HCT116 (cell line): ENCODE measurements around the gene C4BPB. TPM values are rescaled to one million over a fixed set of nuclear protein-coding genes. Genes with fewer than 3 reads are reported as not detected.

Source experiments
- ATAC-seq: fragments of 200-7000 bp; cut with Tn5 transposase; 2 replicates; pipeline ENCODE4 v1.9.1; 2020; ENCODE audit warnings: mild to moderate bottlenecking, moderate library complexity
- BruUV-seq: library from RNA; stranded (reverse); fragments of 400-500 nt; replicated peaks from 2 replicates; lab custom pipeline; 2021; lab: Mats Ljungman, UMichigan
- CTCF ChIA-PET: fragments of 300-600 bp; sonication (Branson Sonifier 250); formaldehyde crosslinking; loops from one replicate; lab custom pipeline; 2021; ENCODE audit warnings: antibody characterized with exemption; lab: Charles Lee
- POLR2A ChIA-PET: fragments of 300-600, 350-600 bp; sonication (Branson Sonifier 250); formaldehyde crosslinking; loops from one replicate; lab custom pipeline; 2021; ENCODE audit warnings: antibody characterized with exemption; lab: Charles Lee
- RAD21 ChIA-PET, 2 experiments: fragments of 300-600 bp; sonication (Branson Sonifier 250); formaldehyde crosslinking; loops; one replicate each; lab custom pipeline; 2023; ENCODE audit warnings: low total read pairs in 2 of 2; ENCODE audit not compliant: uncharacterized antibody in 2 of 2, unreplicated experiment in 2 of 2, low non-redundant PET in 1 of 2; lab: Charles Lee
- DNase-seq: peaks from one replicate; pipeline ENCODE4 v3.0.0-alpha.2; 2010; ENCODE audit warnings: low read depth, low spot score
- H2AFZ ChIP-seq: fragments of 200-600 bp; shearing (Covaris generic), sonication (generic); 2 replicates; pipeline ENCODE4 v1.6.1; 2017; ENCODE audit warnings: low read depth, mixed run types, mixed read lengths, antibody characterized with exemption, low read length; ENCODE audit not compliant: poor library complexity, severe bottlenecking
- H3K27ac ChIP-seq: 2 replicates; pipeline ENCODE4 v1.5.1; 2012; ENCODE audit warnings: low read depth, low read length
- H3K27me3 ChIP-seq: fragments of 200-600 bp; sonication (generic); 2 replicates; pipeline ENCODE4 v1.6.1; 2016; ENCODE audit warnings: mixed run types, low read length, mixed read lengths; ENCODE audit not compliant: insufficient read depth
- H3K36me3 ChIP-seq, 2 experiments: fragments of 200-500 bp in 1 of 2; fragments of 200-600 bp in 1 of 2; sonication (Bioruptor generic) in 1 of 2; sonication (generic) in 1 of 2; 2 replicates each; pipeline versions ENCODE4 v1.5.1 to v1.6.1; 2014 to 2016; ENCODE audit warnings: low read length in 2 of 2, inconsistent platforms in 1 of 2, mixed read lengths in 1 of 2, mixed run types in 1 of 2; ENCODE audit not compliant: insufficient read depth in 2 of 2, control insufficient read depth in 1 of 2
- H3K4me1 ChIP-seq, 2 experiments: fragments of 200-600 bp in 1 of 2; sonication (generic) in 1 of 2; 2 replicates each; pipeline versions ENCODE4 v1.5.1 to v1.6.1; 2012 to 2017; ENCODE audit warnings: low read length in 2 of 2, inconsistent platforms in 1 of 2, mild to moderate bottlenecking in 1 of 2, mixed read lengths in 1 of 2, mixed run types in 1 of 2, moderate library complexity in 1 of 2; ENCODE audit not compliant: insufficient read depth in 2 of 2, control insufficient read depth in 1 of 2
- H3K4me2 ChIP-seq: fragments of 200-600 bp; sonication (generic); 2 replicates; pipeline ENCODE4 v1.6.1; 2017; ENCODE audit warnings: mixed run types, low read length, mixed read lengths
- H3K4me3 ChIP-seq, 2 experiments: fragments of 200-600 bp in 1 of 2; sonication (generic) in 1 of 2; replicated peaks in 1 of 2; 2 replicates each; pipeline ENCODE4 v1.5.1; 2011 to 2016; ENCODE audit warnings: low read length in 2 of 2, control low read depth in 1 of 2, low read depth in 1 of 2, mild to moderate bottlenecking in 1 of 2, mixed read lengths in 1 of 2, mixed run types in 1 of 2
- H3K79me2 ChIP-seq: fragments of 200-600 bp; sonication (generic); 2 replicates; pipeline ENCODE4 v1.6.1; 2017; ENCODE audit warnings: mild to moderate bottlenecking, mixed run types, low read length, moderate library complexity, mixed read lengths; ENCODE audit not compliant: insufficient read depth
- H3K9ac ChIP-seq: fragments of 200-600 bp; sonication (generic); 2 replicates; pipeline ENCODE4 v1.6.1; 2016; ENCODE audit warnings: low read length, mixed read lengths
- H3K9me2 ChIP-seq: fragments of 200-600 bp; sonication (generic), shearing (Covaris generic); 2 replicates; pipeline ENCODE4 v1.6.1; 2017; ENCODE audit warnings: mixed run types, mild to moderate bottlenecking, moderate library complexity; ENCODE audit not compliant: insufficient read depth
- H3K9me3 ChIP-seq, 2 experiments: fragments of 200-500 bp in 1 of 2; fragments of 200-600 bp in 1 of 2; sonication (Bioruptor generic) in 1 of 2; sonication (generic) in 1 of 2; 2 replicates each; pipeline ENCODE4 v1.6.1; 2014 to 2017; ENCODE audit warnings: low read length in 2 of 2, mixed read lengths in 2 of 2, inconsistent platforms in 1 of 2, low read depth in 1 of 2, mild to moderate bottlenecking in 1 of 2, mixed run types in 1 of 2, moderate library complexity in 1 of 2; ENCODE audit not compliant: control insufficient read depth in 1 of 2, insufficient read depth in 1 of 2
- H4K20me1 ChIP-seq: fragments of 200-600 bp; sonication (generic), shearing (Covaris generic); 2 replicates; pipeline ENCODE4 v1.6.1; 2017; ENCODE audit warnings: mixed run types, mild to moderate bottlenecking, moderate library complexity; ENCODE audit not compliant: insufficient read depth
- CBX3 ChIP-seq: IDR thresholded peaks from 2 replicates; pipeline ENCODE4 v1.6.1; 2012; ENCODE audit warnings: low read depth
- SRF ChIP-seq: IDR thresholded peaks from 2 replicates; pipeline ENCODE4 v1.6.1; 2012; ENCODE audit warnings: low read depth
- TCF7L2 ChIP-seq: IDR thresholded peaks from 2 replicates; pipeline ENCODE4 v1.7.0; 2011; ENCODE audit warnings: borderline replicate concordance, inconsistent platforms; ENCODE audit not compliant: insufficient read depth, insufficient read length; ENCODE audit errors: extremely low read depth
- intact Hi-C: fragments of 100-400 bp; cut with micrococcal nuclease; formaldehyde crosslinking; loops from 2 replicates; pipeline ENCODE4 v1.10.0; 2022
- total RNA-seq: library from RNA; stranded (reverse); gene quantifications from one replicate; pipeline ENCODE4 v1.2.1, GENCODE V29; 2021; ENCODE audit not compliant: unreplicated experiment
- TF ChIP-seq, protein P1 (sequence below): IDR thresholded peaks from 2 replicates; pipeline ENCODE4 v1.6.1; 2012
- TF ChIP-seq, protein P2 (sequence below): IDR thresholded peaks from 2 replicates; pipeline ENCODE4 v1.6.1; 2012; ENCODE audit warnings: low read depth

C4BPB gene
- total RNA-seq, 1 experiment from 2014 or later = not detected

GRCh38 chr1:207073906-207074820 is 14.5 kb upstream of the C4BPB start:
- no peak overlapping the region for H3K9ac ChIP-seq
- H3K4me1 ChIP-seq = no peaks in the 10 kb centered on the region
- H3K4me3 ChIP-seq = no peak overlapping the region
- H2AFZ ChIP-seq = no peak overlapping the region
- CTCF ChIA-PET = interaction anchor here (0.9 kb wide), 1 partner anchor 10 kb away, joined by 3 read pairs; no protein-coding TSS in a partner anchor
- TF ChIP-seq, protein P1, sequence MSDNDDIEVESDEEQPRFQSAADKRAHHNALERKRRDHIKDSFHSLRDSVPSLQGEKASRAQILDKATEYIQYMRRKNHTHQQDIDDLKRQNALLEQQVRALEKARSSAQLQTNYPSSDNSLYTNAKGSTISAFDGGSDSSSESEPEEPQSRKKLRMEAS = no peak
- TF ChIP-seq, protein P2, sequence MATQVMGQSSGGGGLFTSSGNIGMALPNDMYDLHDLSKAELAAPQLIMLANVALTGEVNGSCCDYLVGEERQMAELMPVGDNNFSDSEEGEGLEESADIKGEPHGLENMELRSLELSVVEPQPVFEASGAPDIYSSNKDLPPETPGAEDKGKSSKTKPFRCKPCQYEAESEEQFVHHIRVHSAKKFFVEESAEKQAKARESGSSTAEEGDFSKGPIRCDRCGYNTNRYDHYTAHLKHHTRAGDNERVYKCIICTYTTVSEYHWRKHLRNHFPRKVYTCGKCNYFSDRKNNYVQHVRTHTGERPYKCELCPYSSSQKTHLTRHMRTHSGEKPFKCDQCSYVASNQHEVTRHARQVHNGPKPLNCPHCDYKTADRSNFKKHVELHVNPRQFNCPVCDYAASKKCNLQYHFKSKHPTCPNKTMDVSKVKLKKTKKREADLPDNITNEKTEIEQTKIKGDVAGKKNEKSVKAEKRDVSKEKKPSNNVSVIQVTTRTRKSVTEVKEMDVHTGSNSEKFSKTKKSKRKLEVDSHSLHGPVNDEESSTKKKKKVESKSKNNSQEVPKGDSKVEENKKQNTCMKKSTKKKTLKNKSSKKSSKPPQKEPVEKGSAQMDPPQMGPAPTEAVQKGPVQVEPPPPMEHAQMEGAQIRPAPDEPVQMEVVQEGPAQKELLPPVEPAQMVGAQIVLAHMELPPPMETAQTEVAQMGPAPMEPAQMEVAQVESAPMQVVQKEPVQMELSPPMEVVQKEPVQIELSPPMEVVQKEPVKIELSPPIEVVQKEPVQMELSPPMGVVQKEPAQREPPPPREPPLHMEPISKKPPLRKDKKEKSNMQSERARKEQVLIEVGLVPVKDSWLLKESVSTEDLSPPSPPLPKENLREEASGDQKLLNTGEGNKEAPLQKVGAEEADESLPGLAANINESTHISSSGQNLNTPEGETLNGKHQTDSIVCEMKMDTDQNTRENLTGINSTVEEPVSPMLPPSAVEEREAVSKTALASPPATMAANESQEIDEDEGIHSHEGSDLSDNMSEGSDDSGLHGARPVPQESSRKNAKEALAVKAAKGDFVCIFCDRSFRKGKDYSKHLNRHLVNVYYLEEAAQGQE = peak; percentile 4; the same call in 1 of the 2 replicates
- TF ChIP-seq SRF = no peak
- no peak for TF ChIP-seq CBX3
- no peak for TF ChIP-seq TCF7L2
- intact Hi-C loops = no loop called here
- H3K4me2 ChIP-seq = no peak overlapping the region
- no peak for ATAC-seq
- H4K20me1 ChIP-seq = no peaks in the 10 kb centered on the region
- no peaks in the 10 kb centered on the region for H3K79me2 ChIP-seq
- H3K36me3 ChIP-seq = peaks cover 0 to 2% of the 10 kb centered on the region in 2 experiments; a peak in 1 of 4 replicates
- H3K9me2 ChIP-seq = no peaks in the 10 kb centered on the region
- DNase-seq = no peak
- H3K27ac ChIP-seq = no peak overlapping the region
- no peaks in the 10 kb centered on the region for H3K27me3 ChIP-seq
- no peaks in the 10 kb centered on the region for H3K9me3 ChIP-seq
- POLR2A ChIA-PET = interaction anchor here (1.3 kb wide), 1 partner anchor 21 kb away, joined by 6 read pairs; the partner anchor contains the start of gene PFKFB2
- RAD21 ChIA-PET = no interaction called here
- no TSS peak for BruUV-seq
